ENCODE measurements around the gene ATG9B. TPM values are rescaled to one million over a fixed set of nuclear protein-coding genes. Genes with fewer than 3 reads are reported as not detected.

Gene ATG9B
- total RNA-seq, 1 donor from 2014 or later = 0.17 TPM

GRCh38 chr7:150975536-150976319 lies 48.6 kb downstream of the ATG9B start:
- Histone ChIP-seq H3K4me3 (peak overlapping the region; percentile 50), H3K27ac (no peak overlapping the region), H3K36me3 (no peaks in the 10 kb centered on the region), H3K27me3 (peaks cover 50% of the 10 kb centered on the region), H3K4me1 (peaks cover 19% of the 10 kb centered on the region), H3K9me3 (no peaks in the 10 kb centered on the region)
- no peak for TF ChIP-seq CTCF (IDR thresholded peaks at IDR 0.05)
- intact Hi-C loops (cut with DNase I) = no loop called here
- ATAC-seq (no peak), DNase-seq (no peak)

GRCh38 chr7:150974468-150975391 lies 49.6 kb downstream of the ATG9B start:
- intact Hi-C loops (cut with DNase I) = no loop called here
- Histone ChIP-seq H3K27me3 (peaks cover 46% of the 10 kb centered on the region), H3K9me3 (no peaks in the 10 kb centered on the region), H3K4me3 (peak overlapping the region; percentile 50), H3K4me1 (peaks cover 19% of the 10 kb centered on the region), H3K27ac (peak overlapping the region; percentile 24), H3K36me3 (no peaks in the 10 kb centered on the region)
- ATAC-seq = peak; percentile 51
- TF ChIP-seq CTCF (IDR thresholded peaks at IDR 0.05) = no peak
- peak; percentile 77 for DNase-seq

GRCh38 chr7:150973571-150974451 lies 50.5 kb downstream of the ATG9B start:
- no peak for TF ChIP-seq CTCF (IDR thresholded peaks at IDR 0.05)
- Histone ChIP-seq H3K9me3 (no peaks in the 10 kb centered on the region), H3K27me3 (peaks cover 41% of the 10 kb centered on the region), H3K27ac (no peak overlapping the region), H3K4me1 (peaks cover 19% of the 10 kb centered on the region), H3K36me3 (no peaks in the 10 kb centered on the region), H3K4me3 (peak overlapping the region; percentile 50)
- no peak for ATAC-seq
- intact Hi-C loops (cut with DNase I) = no loop called here
- DNase-seq = no peak

GRCh38 chr7:150972741-150973140 lies 51.6 kb downstream of the ATG9B start:
- intact Hi-C loops (cut with DNase I) = no loop called here
- DNase-seq (no peak), ATAC-seq (peak; percentile 5)
- H3K27ac ChIP-seq = no peak overlapping the region
- no peaks in the 10 kb centered on the region for H3K36me3 ChIP-seq
- H3K4me1 ChIP-seq = peaks cover 19% of the 10 kb centered on the region
- H3K4me3 ChIP-seq = no peak overlapping the region
- H3K27me3 ChIP-seq = peaks cover 41% of the 10 kb centered on the region
- TF ChIP-seq CTCF (IDR thresholded peaks at IDR 0.05) = no peak
- no peaks in the 10 kb centered on the region for H3K9me3 ChIP-seq

- H3K27me3 ChIP-seq = peaks cover 34% of the 10 kb centered on the region
- peak; percentile 34 for ATAC-seq
These were observed 52.2 kb downstream of the ATG9B start for GRCh38 chr7:150972023-150972468.

More at GRCh38 chr7:150972023-150972468, 52.2 kb downstream of the ATG9B start:
- no peak overlapping the region for H3K27ac ChIP-seq
- intact Hi-C loops (cut with DNase I) = no loop called here
- no peaks in the 10 kb centered on the region for H3K36me3 ChIP-seq
- H3K9me3 ChIP-seq = no peaks in the 10 kb centered on the region
- H3K4me1 ChIP-seq = peaks cover 19% of the 10 kb centered on the region
- no peak for DNase-seq
- TF ChIP-seq CTCF (IDR thresholded peaks at IDR 0.05) = no peak
- H3K4me3 ChIP-seq = no peak overlapping the region
